Measurements from ENCODE around the gene GAB1. TPM values are rescaled to one million over a fixed set of nuclear protein-coding genes. Genes with fewer than 3 reads are reported as not detected.

GAB1 gene
- total and polyA plus RNA-seq, 7 donors, result 1.0 to 20.3 (median 10.1) TPM

DNA sequence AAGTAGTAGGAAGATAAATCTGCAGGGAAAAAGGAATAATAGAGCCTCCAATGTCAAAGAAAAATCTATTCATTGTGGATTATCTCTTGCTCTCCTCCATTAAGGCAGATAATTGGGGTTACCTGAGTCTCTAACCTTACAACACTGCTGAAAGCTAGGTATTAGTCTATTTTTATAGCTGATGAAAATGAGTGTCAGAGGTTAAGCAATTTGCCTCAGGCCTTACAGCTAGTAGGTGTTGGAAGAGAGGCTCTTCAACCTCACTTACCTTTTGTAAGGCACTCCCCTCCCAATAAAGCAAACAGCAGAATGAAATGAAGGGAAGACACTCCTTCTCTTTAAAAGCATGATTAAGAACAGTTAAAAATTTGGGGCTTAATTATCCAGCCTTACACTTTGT is 45.4 kb upstream of the GAB1 start:
- intact Hi-C loops (cut with DNase I), result no loop called here
- DNase-seq, result no peak
- Histone ChIP-seq H3K27ac (no peak overlapping the region), H3K9me3 (no peaks in the 10 kb centered on the region), H3K27me3 (ENCODE audit: insufficient read depth in 3 of 3, low read length in 2 of 3) (no peaks in the 10 kb centered on the region), H3K4me1 (peaks cover 12% of the 10 kb centered on the region), H3K4me3 (no peak overlapping the region), H3K36me3 (ENCODE audit: insufficient read depth in 1 of 2, low read depth in 1 of 2) (no peaks in the 10 kb centered on the region)
- no peak for ATAC-seq
- TF ChIP-seq, protein P1, sequence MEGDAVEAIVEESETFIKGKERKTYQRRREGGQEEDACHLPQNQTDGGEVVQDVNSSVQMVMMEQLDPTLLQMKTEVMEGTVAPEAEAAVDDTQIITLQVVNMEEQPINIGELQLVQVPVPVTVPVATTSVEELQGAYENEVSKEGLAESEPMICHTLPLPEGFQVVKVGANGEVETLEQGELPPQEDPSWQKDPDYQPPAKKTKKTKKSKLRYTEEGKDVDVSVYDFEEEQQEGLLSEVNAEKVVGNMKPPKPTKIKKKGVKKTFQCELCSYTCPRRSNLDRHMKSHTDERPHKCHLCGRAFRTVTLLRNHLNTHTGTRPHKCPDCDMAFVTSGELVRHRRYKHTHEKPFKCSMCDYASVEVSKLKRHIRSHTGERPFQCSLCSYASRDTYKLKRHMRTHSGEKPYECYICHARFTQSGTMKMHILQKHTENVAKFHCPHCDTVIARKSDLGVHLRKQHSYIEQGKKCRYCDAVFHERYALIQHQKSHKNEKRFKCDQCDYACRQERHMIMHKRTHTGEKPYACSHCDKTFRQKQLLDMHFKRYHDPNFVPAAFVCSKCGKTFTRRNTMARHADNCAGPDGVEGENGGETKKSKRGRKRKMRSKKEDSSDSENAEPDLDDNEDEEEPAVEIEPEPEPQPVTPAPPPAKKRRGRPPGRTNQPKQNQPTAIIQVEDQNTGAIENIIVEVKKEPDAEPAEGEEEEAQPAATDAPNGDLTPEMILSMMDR (IDR thresholded peaks at IDR 0.05), result no peak

DNA sequence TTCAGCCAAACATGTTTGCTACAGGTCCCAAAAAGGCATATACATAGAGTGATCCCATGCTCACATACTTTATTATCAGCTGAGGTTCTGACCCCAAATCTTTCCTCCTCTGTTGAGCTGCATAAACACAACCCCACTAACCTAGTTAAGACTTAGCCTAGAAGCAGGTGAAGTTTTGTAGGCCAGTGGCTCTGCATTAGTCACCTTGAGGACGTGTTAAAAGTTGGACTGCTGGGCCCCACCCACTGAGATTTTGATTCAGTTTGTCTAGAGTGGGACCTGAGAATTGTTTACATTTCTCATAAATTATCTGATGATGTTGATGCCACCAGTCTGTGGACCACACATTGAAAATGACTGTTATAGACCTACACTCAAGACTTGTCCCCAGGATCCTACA is 43.8 kb upstream of the GAB1 start:
- H3K4me1 ChIP-seq, result peaks cover under 1% of the 10 kb centered on the region
- TF ChIP-seq, protein P1 (IDR thresholded peaks at IDR 0.05), result no peak
- intact Hi-C loops (cut with DNase I), result no loop called here
- no peaks in the 10 kb centered on the region for H3K9me3 ChIP-seq
- H3K27ac ChIP-seq, result no peak overlapping the region
- ATAC-seq, result no peak
- DNase-seq, result no peak
- H3K4me3 ChIP-seq, result no peak overlapping the region
- H3K36me3 ChIP-seq (ENCODE audit: insufficient read depth in 1 of 2, low read depth in 1 of 2), result no peaks in the 10 kb centered on the region
- H3K27me3 ChIP-seq (ENCODE audit: insufficient read depth in 3 of 3, low read length in 2 of 3), result no peaks in the 10 kb centered on the region
- WGBS, 3 donors, result 96 to 100% (median 96%) methylated on average over 1 of the region's 1 CpG

GRCh38 chr4:143294310-143294709 is 42.4 kb upstream of the GAB1 start:
- ATAC-seq (peak in 2 of 4 donors; percentile 13 to 38), DNase-seq (peak; percentile 66 to 83)
- TF ChIP-seq, protein P1 (IDR thresholded peaks at IDR 0.05), result no peak
- H3K27me3 ChIP-seq (ENCODE audit: insufficient read depth in 3 of 3, low read length in 2 of 3), result no peaks in the 10 kb centered on the region
- intact Hi-C loops (cut with DNase I), result no loop called here
- no peak overlapping the region for H3K4me3 ChIP-seq
- H3K9me3 ChIP-seq, result no peaks in the 10 kb centered on the region
- no peaks in the 10 kb centered on the region for H3K36me3 ChIP-seq (ENCODE audit: insufficient read depth in 1 of 2, low read depth in 1 of 2)
- no peaks in the 10 kb centered on the region for H3K4me1 ChIP-seq
- WGBS, 3 donors, result 27 to 44% (median 39%) methylated on average over 3 of the region's 3 CpGs
- no peak overlapping the region for H3K27ac ChIP-seq

DNA sequence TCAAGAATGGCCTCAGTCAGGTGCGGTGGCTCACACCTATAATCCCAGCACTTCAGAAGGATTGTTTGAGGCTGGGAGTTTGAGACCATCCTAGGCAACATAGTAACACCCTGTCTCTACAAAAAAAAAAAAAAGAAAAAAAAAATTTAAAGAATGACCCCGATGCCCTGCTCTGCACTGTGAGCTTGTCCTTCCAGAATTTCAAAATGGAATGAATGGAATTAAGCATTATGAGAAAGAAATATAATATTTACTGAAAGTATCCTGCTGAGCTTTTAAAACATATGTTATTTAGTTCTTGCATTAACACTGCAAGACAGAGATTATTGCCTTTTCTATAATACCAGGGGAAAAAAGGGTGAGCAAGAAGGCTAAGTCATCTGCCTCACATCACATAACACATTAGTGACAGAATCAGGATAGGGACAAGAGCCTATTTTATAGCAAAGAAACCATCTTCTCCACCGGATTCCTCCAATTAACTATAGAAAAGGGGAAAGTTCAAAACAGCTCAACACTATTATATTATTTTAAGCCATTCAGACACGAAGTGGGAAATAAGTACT is 41.9 kb upstream of the GAB1 start:
- 46 to 53% (median 48%) methylated on average over 4 of the region's 4 CpGs for WGBS, 3 donors
- no peaks in the 10 kb centered on the region for H3K9me3 ChIP-seq
- H3K4me3 ChIP-seq, result no peak overlapping the region
- no peaks in the 10 kb centered on the region for H3K27me3 ChIP-seq (ENCODE audit: insufficient read depth in 3 of 3, low read length in 2 of 3)
- H3K27ac ChIP-seq, result no peak overlapping the region
- H3K36me3 ChIP-seq (ENCODE audit: insufficient read depth in 1 of 2, low read depth in 1 of 2), result no peaks in the 10 kb centered on the region
- TF ChIP-seq, protein P1 (IDR thresholded peaks at IDR 0.05), result no peak
- ATAC-seq (no peak), DNase-seq (no peak)
- intact Hi-C loops (cut with DNase I), result no loop called here
- no peaks in the 10 kb centered on the region for H3K4me1 ChIP-seq

DNA sequence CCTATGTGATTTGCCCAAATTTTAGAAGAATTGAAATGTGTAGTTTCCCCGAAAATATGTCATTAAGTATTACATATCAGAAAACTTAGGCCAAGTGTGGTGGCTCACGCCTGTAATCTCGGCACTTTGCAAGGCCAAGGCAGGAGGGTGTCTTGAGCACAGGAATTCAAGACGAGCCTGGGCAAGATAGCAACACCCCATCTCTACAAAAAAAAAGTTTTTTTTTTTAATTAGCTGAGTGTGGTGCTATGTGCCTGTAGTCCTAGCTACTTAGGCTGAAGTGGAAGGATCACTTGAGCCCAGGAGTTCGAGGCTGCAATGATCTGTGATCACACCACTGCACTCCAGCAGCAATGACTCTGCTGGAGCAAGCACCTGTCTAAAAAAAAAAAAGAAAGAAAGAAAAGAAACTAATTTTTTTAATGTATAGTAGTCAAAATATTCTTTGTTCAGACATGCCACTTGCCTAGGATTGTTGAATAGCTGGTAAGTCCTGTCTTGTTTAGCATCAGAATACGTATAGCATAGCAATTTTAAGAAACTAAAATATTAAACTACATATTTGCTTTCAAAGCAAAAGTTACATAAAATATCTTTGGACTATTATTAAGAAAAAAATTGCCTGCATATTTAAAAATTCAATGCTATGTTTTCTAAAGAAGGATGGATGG is 40.1 kb upstream of the GAB1 start:
- ATAC-seq, result no peak

More for the DNA sequence above, 40.1 kb upstream of the GAB1 start:
- Histone ChIP-seq H3K27ac (no peak overlapping the region), H3K4me3 (no peak overlapping the region), H3K4me1 (no peaks in the 10 kb centered on the region), H3K36me3 (ENCODE audit: insufficient read depth in 1 of 2, low read depth in 1 of 2) (no peaks in the 10 kb centered on the region), H3K9me3 (no peaks in the 10 kb centered on the region), H3K27me3 (ENCODE audit: insufficient read depth in 3 of 3, low read length in 2 of 3) (no peaks in the 10 kb centered on the region)
- WGBS, 3 donors, result 72 to 85% (median 81%) methylated on average over 6 of the region's 6 CpGs
- TF ChIP-seq, protein P1 (IDR thresholded peaks at IDR 0.05), result no peak
- intact Hi-C loops (cut with DNase I), result no loop called here
- DNase-seq, result no peak

Data from psoas muscle (tissue), 8 donors.